ENCODE measurements around the gene ATG13.
"Not testable (repeated sequence)": the region's sequence is repeated elsewhere in the genome, so short reads cannot be mapped to it uniquely, and the experiment has no call there.

ATG13 gene

GRCh38 chr11:46643986-46644385, 26.6 kb downstream of the ATG13 start:
- no peak for DNase-seq (ENCODE audit: low read depth in 2 of 2)

- no peak for DNase-seq (ENCODE audit: low read depth in 2 of 2)
These were observed 31.9 kb downstream of the ATG13 start for GRCh38 chr11:46649180-46649738.

GRCh38 chr11:46655631-46656030, 38.3 kb downstream of the ATG13 start:
- DNase-seq (ENCODE audit: low read depth in 2 of 2): no peak

GRCh38 chr11:46657186-46657585, 39.8 kb downstream of the ATG13 start:
- no peak for DNase-seq (ENCODE audit: low read depth in 2 of 2)

- DNase-seq (ENCODE audit: low read depth in 2 of 2): no peak
These were observed 40.9 kb downstream of the ATG13 start for GRCh38 chr11:46658259-46658658.

GRCh38 chr11:46659908-46660307, 42.6 kb downstream of the ATG13 start:
- no peak for DNase-seq (ENCODE audit: low read depth in 2 of 2)

GRCh38 chr11:46661836-46662235, 44.5 kb downstream of the ATG13 start:
- no peak for DNase-seq (ENCODE audit: low read depth in 2 of 2)

- no peak for DNase-seq (ENCODE audit: low read depth in 2 of 2)
These were observed 45.0 kb downstream of the ATG13 start for GRCh38 chr11:46662366-46662765.

- DNase-seq (ENCODE audit: low read depth in 2 of 2): no peak
These were observed 46.1 kb downstream of the ATG13 start for GRCh38 chr11:46663277-46663940.

GRCh38 chr11:46664612-46665011, 47.3 kb downstream of the ATG13 start:
- DNase-seq (ENCODE audit: low read depth in 2 of 2): no peak

GRCh38 chr11:46665356-46665755, 48.0 kb downstream of the ATG13 start:
- no peak for DNase-seq (ENCODE audit: low read depth in 2 of 2)

GRCh38 chr11:46666516-46666915, 49.2 kb downstream of the ATG13 start:
- no peak for DNase-seq (ENCODE audit: low read depth in 2 of 2)

GRCh38 chr11:46667043-46667481, 49.7 kb downstream of the ATG13 start:
- DNase-seq (ENCODE audit: low read depth in 2 of 2): no peak

- no peak for DNase-seq (ENCODE audit: low read depth in 2 of 2)
These were observed 51.2 kb downstream of the ATG13 start for GRCh38 chr11:46668480-46669085.

- no peak for DNase-seq (ENCODE audit: low read depth in 2 of 2)
These were observed 52.4 kb downstream of the ATG13 start for GRCh38 chr11:46669711-46670139.

GRCh38 chr11:46670521-46670920, 53.2 kb downstream of the ATG13 start:
- not testable (repeated sequence) for DNase-seq (ENCODE audit: low read depth in 2 of 2)

GRCh38 chr11:46671958-46672315, 54.6 kb downstream of the ATG13 start:
- no peak for DNase-seq (ENCODE audit: low read depth in 2 of 2)

- no peak for DNase-seq (ENCODE audit: low read depth in 2 of 2)
These were observed 55.1 kb downstream of the ATG13 start for GRCh38 chr11:46672381-46672839.

- DNase-seq (ENCODE audit: low read depth in 2 of 2): no peak
These were observed 56.5 kb downstream of the ATG13 start for GRCh38 chr11:46673713-46674462.

GRCh38 chr11:46674463-46675287, 57.3 kb downstream of the ATG13 start:
- no peak for DNase-seq (ENCODE audit: low read depth in 2 of 2)

- DNase-seq (ENCODE audit: low read depth in 2 of 2): no peak
These were observed 58.0 kb downstream of the ATG13 start for GRCh38 chr11:46675288-46675851.

Measured in stimulated activated CD8-positive, alpha-beta memory T cell treated with anti-CD3 and anti-CD28 coated beads, Interleukin-2, amount 100 ng/mL, for 48 hours (primary cell).